Stimulated activated CD8-positive, alpha-beta memory T cell treated with anti-CD3 and anti-CD28 coated beads, Interleukin-12 subunit alpha, Interleukin-12 subunit beta, amount 100 ng/mL, for 4 hours (primary cell): ENCODE results near the gene RAB24.

Experiments
- DNase-seq: peaks from one replicate; pipeline ENCODE4 v3.0.0-alpha.2; 2020; ENCODE audit warnings: low read depth

The RAB24 gene

DNA sequence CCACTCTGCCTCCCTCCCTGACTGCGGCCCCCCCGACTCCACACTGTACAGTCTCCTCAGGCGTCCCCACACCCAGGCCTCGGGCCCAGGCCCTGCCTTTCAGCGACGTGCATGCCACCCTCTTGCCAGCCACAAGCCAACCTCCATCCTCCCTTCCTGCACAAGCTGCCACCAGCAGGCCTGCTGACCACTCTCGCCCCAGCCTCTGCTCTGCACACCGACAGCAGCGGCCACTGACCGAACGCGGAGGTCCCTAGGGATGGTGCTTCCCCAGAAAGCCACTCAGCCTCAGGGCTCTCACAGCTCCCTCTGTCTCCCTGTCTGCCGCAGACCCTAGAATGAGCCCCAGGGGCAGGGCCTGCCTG lies 29.4 kb upstream of the RAB24 start:
- no peak for DNase-seq

- no peak for DNase-seq
Observed at GRCh38 chr5:177332031-177332895, 28.7 kb upstream of the RAB24 start.

GRCh38 chr5:177330991-177331842 lies 27.7 kb upstream of the RAB24 start:
- no peak for DNase-seq

- DNase-seq: no peak
Observed at GRCh38 chr5:177329883-177330282, 26.4 kb upstream of the RAB24 start.

- DNase-seq: no peak
Observed at GRCh38 chr5:177328545-177329231, 25.2 kb upstream of the RAB24 start.

GRCh38 chr5:177327539-177328522 lies 24.3 kb upstream of the RAB24 start:
- DNase-seq: no peak

DNA sequence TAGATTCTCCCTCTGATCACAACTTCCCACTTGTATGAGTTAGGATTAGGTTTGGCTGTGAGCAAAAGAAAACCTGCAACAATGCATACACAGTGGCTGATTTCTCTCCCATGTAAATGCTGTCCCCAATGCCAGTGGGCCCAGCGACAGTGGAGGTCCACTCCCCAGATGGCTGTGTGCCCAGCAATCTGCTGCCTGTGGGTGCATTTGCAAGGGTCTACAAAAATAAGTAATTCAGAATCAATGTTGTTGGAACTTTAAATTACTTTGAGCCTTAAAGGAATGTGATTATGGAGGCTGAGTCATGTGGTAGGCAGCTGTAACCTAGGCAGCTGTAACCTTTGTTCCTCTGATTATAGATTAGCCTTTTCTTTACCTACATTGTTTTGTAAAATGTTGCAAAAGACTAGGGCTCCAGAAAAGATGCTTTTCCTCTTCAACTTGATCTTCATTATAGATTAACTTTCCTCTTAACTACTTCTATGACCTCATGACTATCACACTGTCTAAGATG lies 22.4 kb upstream of the RAB24 start:
- DNase-seq: no peak

DNA sequence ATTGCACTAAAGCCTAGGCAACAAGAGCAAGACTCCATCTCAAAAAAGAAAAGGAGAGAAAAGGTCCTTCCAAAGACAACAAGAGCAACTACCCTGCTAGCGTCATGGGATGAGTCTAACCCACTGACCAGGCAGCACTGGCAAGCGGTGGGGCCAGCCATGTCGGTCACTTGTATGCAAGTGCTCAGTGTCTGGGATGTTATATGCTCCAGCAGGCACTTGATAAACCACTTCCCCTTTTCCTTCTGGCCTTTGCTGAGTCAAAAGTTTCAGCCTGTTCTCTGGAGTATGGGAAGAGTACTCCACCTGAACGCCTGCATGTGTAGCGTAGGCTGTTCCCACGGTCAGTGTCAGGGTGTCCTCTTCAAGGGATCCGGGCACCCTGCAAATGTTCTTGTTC lies 17.4 kb upstream of the RAB24 start:
- no peak for DNase-seq

GRCh38 chr5:177319913-177320588 lies 16.5 kb upstream of the RAB24 start:
- no peak for DNase-seq

GRCh38 chr5:177317959-177318377 lies 14.4 kb upstream of the RAB24 start:
- peak; percentile 53 for DNase-seq

GRCh38 chr5:177316005-177316404 lies 12.5 kb upstream of the RAB24 start:
- DNase-seq: no peak

- DNase-seq: no peak
Observed at GRCh38 chr5:177315411-177315810, 11.9 kb upstream of the RAB24 start.

- no peak for DNase-seq
Observed at GRCh38 chr5:177314376-177315342, 11.1 kb upstream of the RAB24 start.

DNA sequence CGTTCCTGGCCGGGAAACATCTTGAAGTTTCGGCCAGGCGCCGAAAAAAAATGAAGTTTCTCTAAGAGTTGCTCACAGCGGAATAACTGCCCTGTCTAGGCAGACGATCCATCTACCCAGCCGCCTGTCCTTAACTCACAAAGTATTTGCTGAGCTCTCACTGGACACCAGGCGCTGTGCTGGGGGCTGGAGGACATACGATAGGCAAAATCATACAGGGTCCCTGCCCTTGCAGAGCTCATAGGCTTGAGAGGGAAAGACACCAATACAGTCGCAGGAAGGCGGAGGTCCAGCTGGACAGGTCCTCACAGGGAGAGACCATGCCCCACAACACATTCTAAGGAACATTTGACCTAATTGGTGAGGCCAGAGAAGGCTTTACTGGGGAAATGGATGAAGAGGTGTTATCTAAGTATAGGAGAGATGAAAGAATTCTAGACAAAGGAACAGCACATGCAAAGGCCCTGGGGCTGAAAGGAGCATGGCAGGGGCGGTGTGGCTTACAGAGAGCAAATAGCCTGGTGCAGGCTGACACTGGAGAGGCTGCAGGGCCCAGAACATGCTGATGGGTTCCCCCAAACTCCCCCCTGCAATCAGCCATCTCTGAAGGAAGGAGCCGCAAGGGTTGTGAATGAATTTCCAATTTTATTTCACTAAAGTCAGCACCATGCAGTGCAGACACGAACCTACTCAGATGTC lies 10.2 kb upstream of the RAB24 start:
- DNase-seq: no peak

- no peak for DNase-seq
Observed at GRCh38 chr5:177312649-177313181, 9.2 kb upstream of the RAB24 start.

- DNase-seq: peak; percentile 90
Observed at GRCh38 chr5:177311723-177312648, 8.5 kb upstream of the RAB24 start, which contains the start of gene MXD3. Gene MXD3 (minus strand): TSS chr5:177311898. CDS start chr5:177311830, 68 bp downstream.

DNA sequence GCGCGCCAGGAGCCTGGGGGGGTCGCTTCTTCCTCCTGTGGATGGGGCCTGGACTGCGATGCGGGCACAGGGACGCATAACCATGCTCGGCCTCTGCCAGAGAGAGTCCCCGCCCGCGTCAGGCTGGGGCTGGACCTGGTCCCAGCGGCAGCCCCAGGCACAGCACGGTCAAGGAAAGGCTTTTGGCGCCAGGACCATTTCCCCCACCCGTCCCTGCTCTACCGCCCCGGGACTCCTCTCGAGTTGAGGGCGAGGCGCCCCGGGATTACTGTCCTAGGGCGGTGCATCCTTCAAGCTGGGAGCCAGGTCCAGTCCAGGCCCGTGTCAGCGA lies 7.8 kb upstream of the RAB24 start:
- no peak for DNase-seq
